Upper lobe of left lung (tissue), 4 donors: ENCODE results near the gene BMERB1.

ENCODE experiments used
- EP300 ChIP-seq, 4 donors: sonication (generic); formaldehyde crosslinking; IDR thresholded peaks; one replicate each; pipeline ENCODE4 v1.5.1; 2017; ENCODE audit warnings: antibody characterized with exemption in 4 of 4, control low read depth in 2 of 4
- POLR2A ChIP-seq, 4 donors: fragments of 450-650 bp; IDR thresholded peaks; one replicate each; pipeline ENCODE4 v1.5.1; 2016 to 2017; ENCODE audit warnings: antibody characterized with exemption in 4 of 4, mild to moderate bottlenecking in 2 of 4
- POLR2AphosphoS5 ChIP-seq, 2 donors: sonication (generic); formaldehyde crosslinking; IDR thresholded peaks; one replicate each; pipeline ENCODE4 v1.5.1; 2017; ENCODE audit warnings: antibody characterized with exemption in 2 of 2
- TF ChIP-seq, protein P1 (sequence below), 6 experiments: fragments of 450-650 bp in 4 of 6; fragments of 200-600 bp in 2 of 6; sonication (generic) in 2 of 6; IDR thresholded peaks; one replicate each; pipeline ENCODE4 v1.5.1; 2016 to 2019; ENCODE audit warnings: antibody characterized with exemption in 6 of 6

DNA sequence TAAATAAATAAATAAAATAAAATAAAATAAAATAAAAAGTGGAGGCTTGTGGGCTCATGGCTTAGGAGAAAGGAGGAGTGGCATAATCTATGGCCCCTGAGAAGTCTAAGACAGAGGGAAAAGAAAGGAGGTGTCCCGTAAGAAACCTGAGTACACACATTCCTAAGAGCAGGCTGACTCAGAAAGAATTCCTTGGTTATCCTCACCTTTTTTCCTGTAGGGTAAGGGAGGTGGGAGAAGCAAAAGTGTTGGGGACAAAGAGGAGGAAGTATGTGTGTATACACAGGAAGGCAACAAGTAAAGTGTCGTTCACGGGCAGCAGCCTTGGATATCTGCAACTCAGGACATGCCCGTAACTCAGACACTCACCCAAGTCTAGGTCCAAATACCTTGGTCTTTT lies 179.3 kb downstream of the BMERB1 start:
- no peak for TF ChIP-seq POLR2A (IDR thresholded peaks at IDR 0.05)
- TF ChIP-seq, protein P1, sequence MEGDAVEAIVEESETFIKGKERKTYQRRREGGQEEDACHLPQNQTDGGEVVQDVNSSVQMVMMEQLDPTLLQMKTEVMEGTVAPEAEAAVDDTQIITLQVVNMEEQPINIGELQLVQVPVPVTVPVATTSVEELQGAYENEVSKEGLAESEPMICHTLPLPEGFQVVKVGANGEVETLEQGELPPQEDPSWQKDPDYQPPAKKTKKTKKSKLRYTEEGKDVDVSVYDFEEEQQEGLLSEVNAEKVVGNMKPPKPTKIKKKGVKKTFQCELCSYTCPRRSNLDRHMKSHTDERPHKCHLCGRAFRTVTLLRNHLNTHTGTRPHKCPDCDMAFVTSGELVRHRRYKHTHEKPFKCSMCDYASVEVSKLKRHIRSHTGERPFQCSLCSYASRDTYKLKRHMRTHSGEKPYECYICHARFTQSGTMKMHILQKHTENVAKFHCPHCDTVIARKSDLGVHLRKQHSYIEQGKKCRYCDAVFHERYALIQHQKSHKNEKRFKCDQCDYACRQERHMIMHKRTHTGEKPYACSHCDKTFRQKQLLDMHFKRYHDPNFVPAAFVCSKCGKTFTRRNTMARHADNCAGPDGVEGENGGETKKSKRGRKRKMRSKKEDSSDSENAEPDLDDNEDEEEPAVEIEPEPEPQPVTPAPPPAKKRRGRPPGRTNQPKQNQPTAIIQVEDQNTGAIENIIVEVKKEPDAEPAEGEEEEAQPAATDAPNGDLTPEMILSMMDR (IDR thresholded peaks at IDR 0.05): no peak
- no peak for TF ChIP-seq POLR2AphosphoS5 (IDR thresholded peaks at IDR 0.05)
- TF ChIP-seq EP300 (IDR thresholded peaks at IDR 0.05): no peak
